Activated naive CD8-positive, alpha-beta T cell treated with anti-CD3 and anti-CD28 coated beads, Interleukin-2, amount 50 U/mL, for 24 hours (primary cell): Measurements from ENCODE around the gene MACROD2.
"Not testable (repeated sequence)": the region's sequence is repeated elsewhere in the genome, so short reads cannot be mapped to it uniquely, and the experiment has no call there.

Experiments used
- ATAC-seq: fragments of 150-1000 bp; cut with Tn5 transposase; one replicate; pipeline ENCODE4 v1.10.0; 2021
- DNase-seq: peaks from one replicate; pipeline ENCODE4 v3.0.0; 2021
- H3K27ac Mint-ChIP-seq: one replicate; pipeline ENCODE4 v1.8.0; 2021; ENCODE audit warnings: mild to moderate bottlenecking, mixed read lengths
- H3K27me3 Mint-ChIP-seq: one replicate; pipeline ENCODE4 v1.8.0; 2021; ENCODE audit warnings: mixed read lengths
- H3K36me3 Mint-ChIP-seq: one replicate; pipeline ENCODE4 v1.8.0; 2021; ENCODE audit warnings: low read depth, mixed read lengths
- H3K4me1 Mint-ChIP-seq: one replicate; pipeline ENCODE4 v1.8.0; 2021; ENCODE audit warnings: mixed read lengths
- H3K4me3 Mint-ChIP-seq: one replicate; pipeline ENCODE4 v1.8.0; 2021; ENCODE audit warnings: mild to moderate bottlenecking, moderate library complexity, mixed read lengths
- H3K9me3 Mint-ChIP-seq: one replicate; pipeline ENCODE4 v1.8.0; 2021; ENCODE audit warnings: mixed read lengths

The MACROD2 gene

GRCh38 chr20:15362849-15363248 is 1367.5 kb downstream of the MACROD2 start:
- Mint-ChIP-seq H3K36me3 (no peaks in the 10 kb centered on the region), H3K4me1 (no peaks in the 10 kb centered on the region), H3K9me3 (peaks cover 11% of the 10 kb centered on the region), H3K27ac (no peak overlapping the region), H3K27me3 (no peaks in the 10 kb centered on the region), H3K4me3 (no peak overlapping the region)
- no peak for ATAC-seq
- no peak for DNase-seq

DNA sequence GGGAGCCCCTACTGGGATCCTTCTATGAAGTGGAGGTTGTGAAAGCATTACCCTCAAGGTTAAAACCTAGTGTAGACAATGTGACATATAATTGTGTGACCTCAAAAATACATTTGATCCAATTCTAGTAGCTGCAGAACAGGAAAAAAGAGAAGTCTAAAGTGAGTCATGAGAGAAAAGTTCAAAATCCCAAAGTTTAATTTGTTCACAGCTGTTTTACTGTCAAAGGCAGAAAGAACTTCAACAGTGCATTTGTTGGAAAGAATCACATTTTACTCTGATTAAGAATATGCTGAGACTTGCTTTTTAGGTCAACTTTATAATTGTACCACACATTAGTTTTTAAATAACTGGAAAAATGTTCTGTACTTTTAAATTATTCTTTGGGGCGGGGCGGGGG is 1369.5 kb downstream of the MACROD2 start:
- DNase-seq (no peak), ATAC-seq (no peak)
- H3K27ac Mint-ChIP-seq, result no peak overlapping the region
- no peaks in the 10 kb centered on the region for H3K27me3 Mint-ChIP-seq
- no peak overlapping the region for H3K4me3 Mint-ChIP-seq
- H3K36me3 Mint-ChIP-seq, result no peaks in the 10 kb centered on the region
- peaks cover 11% of the 10 kb centered on the region for H3K9me3 Mint-ChIP-seq
- no peaks in the 10 kb centered on the region for H3K4me1 Mint-ChIP-seq

DNA sequence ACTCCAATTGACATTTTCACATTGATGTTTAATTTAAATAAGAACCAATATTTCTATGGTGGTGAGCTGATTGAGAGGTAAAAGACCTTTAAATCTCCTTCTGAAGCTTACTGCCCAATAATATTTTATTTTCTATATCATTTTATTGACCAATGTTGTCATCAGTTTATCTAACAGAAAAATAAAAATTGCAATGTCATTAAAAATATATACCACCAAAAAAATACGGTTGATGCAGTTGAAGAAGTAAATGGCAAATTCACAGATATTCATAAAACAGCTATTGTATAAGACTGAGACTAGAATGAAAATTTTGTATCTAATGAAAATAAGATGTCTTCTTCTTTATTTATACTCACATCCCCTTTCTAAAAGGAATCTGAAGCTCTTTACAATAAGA is 1375.1 kb downstream of the MACROD2 start:
- ATAC-seq, result no peak
- Mint-ChIP-seq H3K4me1 (no peaks in the 10 kb centered on the region), H3K27ac (no peak overlapping the region), H3K4me3 (no peak overlapping the region), H3K9me3 (peaks cover 6% of the 10 kb centered on the region), H3K27me3 (no peaks in the 10 kb centered on the region), H3K36me3 (no peaks in the 10 kb centered on the region)
- no peak for DNase-seq

GRCh38 chr20:15374682-15375081 is 1379.4 kb downstream of the MACROD2 start:
- Mint-ChIP-seq H3K9me3 (no peaks in the 10 kb centered on the region), H3K27me3 (no peaks in the 10 kb centered on the region), H3K27ac (no peak overlapping the region), H3K4me3 (no peak overlapping the region), H3K36me3 (no peaks in the 10 kb centered on the region), H3K4me1 (no peaks in the 10 kb centered on the region)
- ATAC-seq, result no peak
- DNase-seq, result no peak

DNA sequence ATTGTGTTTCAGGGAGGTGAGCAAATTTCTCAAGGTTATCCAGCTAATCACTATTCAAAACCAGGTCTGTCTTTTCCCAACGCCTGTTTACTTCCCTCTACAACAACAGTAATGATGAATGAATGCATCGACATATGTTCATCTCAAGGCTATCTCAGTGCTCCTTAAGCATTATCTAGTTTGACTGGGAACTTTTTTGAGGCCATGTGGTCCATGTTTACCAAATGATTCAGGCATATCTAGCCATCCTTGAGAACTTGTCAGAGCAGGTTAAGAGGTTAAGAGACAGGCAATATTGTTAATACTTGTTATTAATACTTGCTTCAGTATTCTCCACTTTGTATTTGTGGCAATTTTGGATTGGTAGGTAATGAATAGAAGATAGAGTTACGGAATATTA is 1380.5 kb downstream of the MACROD2 start:
- no peak overlapping the region for H3K4me3 Mint-ChIP-seq
- DNase-seq (no peak), ATAC-seq (no peak)
- no peaks in the 10 kb centered on the region for H3K27me3 Mint-ChIP-seq
- H3K27ac Mint-ChIP-seq, result no peak overlapping the region
- no peaks in the 10 kb centered on the region for H3K4me1 Mint-ChIP-seq
- no peaks in the 10 kb centered on the region for H3K36me3 Mint-ChIP-seq
- no peaks in the 10 kb centered on the region for H3K9me3 Mint-ChIP-seq

DNA sequence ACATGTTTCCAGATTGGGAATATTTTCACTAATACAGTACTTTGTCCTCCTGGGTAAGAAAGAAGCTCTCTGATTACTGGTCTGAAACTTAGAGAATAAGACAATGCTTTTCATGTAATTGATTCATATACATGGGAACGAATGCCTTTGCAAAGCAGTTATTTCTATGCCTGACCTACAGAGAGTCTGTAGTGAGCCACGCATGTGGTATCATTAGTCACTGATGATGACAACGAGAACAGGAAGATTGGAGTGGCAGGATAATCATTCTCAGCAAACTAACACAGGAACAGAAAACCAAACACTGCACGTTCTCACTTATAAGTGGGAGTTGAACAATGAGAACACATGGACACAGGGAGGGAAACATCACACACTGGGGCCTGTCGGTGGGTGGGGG is 1382.3 kb downstream of the MACROD2 start:
- DNase-seq, H3K27me3 Mint-ChIP-seq, H3K9me3 Mint-ChIP-seq, H3K36me3 Mint-ChIP-seq, ATAC-seq, H3K4me1 Mint-ChIP-seq, H3K4me3 Mint-ChIP-seq, H3K27ac Mint-ChIP-seq: not testable (repeated sequence)

DNA sequence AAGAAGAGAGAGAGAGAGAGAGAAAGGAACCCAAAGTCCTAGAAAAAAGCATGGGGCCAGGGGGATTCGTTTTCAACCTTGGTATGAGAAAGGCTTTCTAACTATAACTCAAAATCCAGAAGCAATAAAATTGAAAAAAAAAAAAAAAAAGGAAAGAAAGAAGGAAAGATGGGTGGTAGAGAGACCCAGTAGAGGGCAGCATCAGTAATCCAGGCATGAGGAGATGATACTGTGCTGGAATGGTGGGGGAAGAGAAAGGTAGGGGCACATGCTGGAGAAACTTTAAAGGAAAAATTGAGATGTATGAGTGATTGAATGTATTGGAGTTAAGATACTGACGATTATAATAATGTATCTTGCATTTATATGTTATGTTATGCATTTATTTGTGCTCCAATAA is 1382.8 kb downstream of the MACROD2 start:
- H3K27ac Mint-ChIP-seq, result no peak overlapping the region
- no peaks in the 10 kb centered on the region for H3K4me1 Mint-ChIP-seq
- no peaks in the 10 kb centered on the region for H3K36me3 Mint-ChIP-seq
- DNase-seq (no peak), ATAC-seq (no peak)
- H3K27me3 Mint-ChIP-seq, result no peaks in the 10 kb centered on the region
- H3K9me3 Mint-ChIP-seq, result no peaks in the 10 kb centered on the region
- H3K4me3 Mint-ChIP-seq, result no peak overlapping the region

DNA sequence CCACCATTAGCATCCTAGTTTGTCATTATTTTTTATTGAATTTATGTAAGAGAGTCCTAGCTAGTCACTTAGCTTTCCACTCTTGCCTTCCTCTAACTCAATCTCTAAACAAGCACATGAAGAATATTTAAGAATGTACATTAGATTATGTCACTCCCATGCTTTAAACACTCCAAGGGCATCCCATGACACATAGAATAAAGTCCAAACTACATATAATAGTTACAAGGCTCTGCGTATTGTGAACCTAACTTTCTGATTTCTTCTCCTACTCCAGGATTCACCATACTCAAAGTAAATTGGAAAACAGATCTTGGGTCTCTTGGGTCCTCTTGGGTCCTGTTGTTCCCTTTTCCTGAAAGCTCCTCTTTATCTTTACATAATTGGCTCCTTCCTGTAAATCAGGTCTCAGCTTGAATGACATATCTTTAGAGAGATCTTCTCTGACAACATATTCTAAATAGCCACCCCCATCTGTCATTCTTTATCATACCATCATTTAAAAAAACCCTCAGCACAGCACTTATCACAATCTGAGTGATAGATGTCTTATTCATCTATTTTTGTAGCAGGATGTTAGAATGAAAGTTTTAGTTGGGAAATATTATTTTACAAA is 1384.5 kb downstream of the MACROD2 start:
- ATAC-seq (no peak), DNase-seq (no peak)
- Mint-ChIP-seq H3K4me3 (no peak overlapping the region), H3K4me1 (no peaks in the 10 kb centered on the region), H3K27me3 (no peaks in the 10 kb centered on the region), H3K9me3 (no peaks in the 10 kb centered on the region), H3K27ac (no peak overlapping the region), H3K36me3 (no peaks in the 10 kb centered on the region)

DNA sequence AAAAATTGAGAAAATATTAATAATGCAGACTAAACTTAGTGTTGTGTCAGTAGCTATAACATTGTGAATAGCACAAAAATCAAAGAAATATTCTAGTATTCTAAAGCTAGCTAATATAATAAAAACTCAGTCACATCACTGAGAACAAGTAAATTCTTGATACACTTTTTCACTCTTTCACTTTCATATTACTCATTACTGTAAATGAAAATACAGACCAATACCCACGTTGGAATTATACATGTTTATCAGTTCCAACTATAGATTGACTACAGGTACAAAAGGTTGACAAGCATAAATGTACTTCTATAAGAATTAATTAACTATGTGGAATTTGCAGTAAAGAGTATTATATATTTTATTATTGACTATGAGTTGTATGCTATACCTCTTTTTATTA is 1385.5 kb downstream of the MACROD2 start:
- no peak for DNase-seq
- Mint-ChIP-seq H3K27me3 (no peaks in the 10 kb centered on the region), H3K36me3 (no peaks in the 10 kb centered on the region), H3K27ac (no peak overlapping the region), H3K9me3 (no peaks in the 10 kb centered on the region), H3K4me1 (no peaks in the 10 kb centered on the region), H3K4me3 (no peak overlapping the region)
- ATAC-seq, result no peak

GRCh38 chr20:15387228-15387627 is 1391.9 kb downstream of the MACROD2 start:
- ATAC-seq, result no peak
- Mint-ChIP-seq H3K4me1 (no peaks in the 10 kb centered on the region), H3K4me3 (no peak overlapping the region), H3K27ac (no peak overlapping the region), H3K27me3 (no peaks in the 10 kb centered on the region), H3K9me3 (peaks cover 13% of the 10 kb centered on the region), H3K36me3 (no peaks in the 10 kb centered on the region)
- no peak for DNase-seq

DNA sequence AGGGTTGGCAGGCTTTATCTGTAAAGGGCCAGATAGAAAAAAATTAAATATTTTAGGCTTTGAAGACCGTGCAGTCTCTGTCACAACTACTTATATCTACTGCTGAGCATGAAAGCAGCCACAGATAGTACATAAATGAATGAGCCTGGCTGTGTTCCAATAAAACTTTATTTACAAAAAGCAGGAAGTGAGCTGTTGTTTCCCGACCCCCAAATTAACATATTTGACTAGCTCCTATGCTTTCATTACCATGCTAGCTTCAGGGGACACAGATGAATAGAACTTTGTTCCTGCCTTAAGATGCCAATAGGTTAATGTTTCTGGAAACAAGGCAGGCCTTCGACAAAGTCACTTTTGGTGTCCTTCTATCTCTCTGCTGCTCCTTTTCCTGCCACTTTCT is 1400.1 kb downstream of the MACROD2 start:
- ATAC-seq (no peak), DNase-seq (no peak)
- Mint-ChIP-seq H3K4me3 (no peak overlapping the region), H3K36me3 (no peaks in the 10 kb centered on the region), H3K9me3 (peaks cover 7% of the 10 kb centered on the region), H3K4me1 (no peaks in the 10 kb centered on the region), H3K27me3 (no peaks in the 10 kb centered on the region), H3K27ac (no peak overlapping the region)

DNA sequence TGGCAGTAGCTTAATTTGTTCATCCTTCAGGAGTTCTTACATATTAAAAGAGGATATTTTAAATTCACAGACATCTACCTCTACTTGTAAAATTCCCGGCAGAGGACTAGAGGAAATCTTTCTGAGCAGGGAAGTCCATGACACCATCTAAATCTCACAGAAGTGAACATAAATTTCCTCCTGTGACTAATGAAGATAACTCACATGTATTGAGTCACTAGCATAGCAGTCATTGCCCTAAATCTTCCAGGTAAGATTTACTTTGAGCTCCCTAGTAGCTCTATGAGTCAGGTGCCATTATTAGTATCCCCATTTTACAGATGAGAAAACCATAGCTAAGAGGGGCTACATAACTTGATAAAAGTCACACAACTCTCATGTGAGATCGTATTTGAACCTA is 1400.7 kb downstream of the MACROD2 start:
- Mint-ChIP-seq H3K27me3 (no peaks in the 10 kb centered on the region), H3K36me3 (no peaks in the 10 kb centered on the region), H3K4me3 (no peak overlapping the region), H3K4me1 (no peaks in the 10 kb centered on the region), H3K27ac (no peak overlapping the region), H3K9me3 (peaks cover 7% of the 10 kb centered on the region)
- ATAC-seq, result no peak
- DNase-seq, result no peak

- Mint-ChIP-seq H3K4me3 (no peak overlapping the region), H3K27me3 (no peaks in the 10 kb centered on the region), H3K4me1 (no peaks in the 10 kb centered on the region), H3K36me3 (no peaks in the 10 kb centered on the region), H3K27ac (no peak overlapping the region), H3K9me3 (peaks cover 7% of the 10 kb centered on the region)
- DNase-seq (no peak), ATAC-seq (no peak)
Observed at GRCh38 chr20:15396900-15397299, 1401.6 kb downstream of the MACROD2 start.

DNA sequence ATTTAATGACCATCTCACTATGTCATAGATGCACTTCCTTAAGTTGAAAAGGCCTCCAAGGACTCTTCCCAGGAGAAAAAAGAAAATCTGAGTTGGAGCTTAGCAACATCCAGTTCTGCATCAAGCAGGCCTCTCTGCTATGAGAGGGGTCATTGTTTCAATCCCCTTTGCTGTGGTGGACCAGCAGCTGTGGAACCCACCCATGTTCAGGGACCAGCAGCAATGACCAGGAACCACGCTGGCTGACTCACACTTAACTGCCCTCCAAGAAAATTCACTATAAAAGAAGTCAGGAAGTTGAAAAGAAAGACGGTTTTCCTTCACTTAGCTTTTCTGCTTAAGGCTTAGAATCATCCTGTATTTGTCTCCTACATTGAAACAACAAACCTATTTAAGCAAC is 1404.5 kb downstream of the MACROD2 start:
- Mint-ChIP-seq H3K9me3 (peaks cover 10% of the 10 kb centered on the region), H3K27me3 (no peaks in the 10 kb centered on the region), H3K4me1 (no peaks in the 10 kb centered on the region), H3K27ac (no peak overlapping the region), H3K36me3 (no peaks in the 10 kb centered on the region), H3K4me3 (no peak overlapping the region)
- DNase-seq, result no peak
- no peak for ATAC-seq

DNA sequence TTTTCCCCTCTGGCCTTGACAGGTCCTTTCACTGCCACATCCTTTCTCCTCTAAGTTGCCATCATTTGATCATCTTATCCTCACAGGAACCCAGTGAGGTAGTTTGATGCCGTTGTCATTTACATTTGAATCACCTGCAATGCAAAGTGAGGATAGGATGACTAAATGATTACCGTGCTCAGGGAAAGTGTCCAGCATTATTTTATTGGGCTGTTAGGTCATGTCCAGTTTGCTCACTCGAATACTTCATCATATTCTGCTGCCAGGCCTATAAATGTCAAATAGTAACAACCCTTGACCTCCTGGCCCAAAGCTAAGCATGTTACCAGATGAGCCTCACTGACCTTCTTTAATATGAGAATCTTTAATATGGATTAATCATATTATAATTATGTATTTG is 1410.8 kb downstream of the MACROD2 start:
- DNase-seq (no peak), ATAC-seq (no peak)
- Mint-ChIP-seq H3K4me1 (no peaks in the 10 kb centered on the region), H3K4me3 (no peak overlapping the region), H3K27ac (no peak overlapping the region), H3K27me3 (no peaks in the 10 kb centered on the region), H3K9me3 (peaks cover 10% of the 10 kb centered on the region), H3K36me3 (no peaks in the 10 kb centered on the region)

DNA sequence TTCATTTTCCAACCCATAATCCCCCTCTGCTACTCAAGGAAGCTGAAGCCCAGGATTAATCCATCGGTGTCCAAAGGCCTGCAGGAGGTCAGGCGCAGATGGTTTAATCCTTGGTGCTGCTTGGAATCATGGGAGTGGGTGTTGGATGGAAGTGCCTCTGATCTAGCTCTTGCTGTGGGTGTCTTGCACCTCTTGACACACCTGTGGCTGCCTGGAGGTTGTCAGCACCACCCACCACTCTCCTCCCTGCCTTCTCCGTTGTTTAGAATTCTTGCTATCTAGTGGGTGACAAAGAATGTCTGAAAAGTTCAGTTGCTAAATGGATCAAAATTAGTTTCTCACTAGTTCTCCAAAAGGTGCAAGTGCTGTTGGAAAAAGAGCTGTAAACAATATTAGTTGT is 1416.5 kb downstream of the MACROD2 start:
- ATAC-seq, result no peak
- Mint-ChIP-seq H3K9me3 (peaks cover 17% of the 10 kb centered on the region), H3K27me3 (no peaks in the 10 kb centered on the region), H3K4me3 (no peak overlapping the region), H3K27ac (no peak overlapping the region), H3K4me1 (no peaks in the 10 kb centered on the region), H3K36me3 (no peaks in the 10 kb centered on the region)
- no peak for DNase-seq
